ENCODE data around the gene LRPPRC.

DNA sequence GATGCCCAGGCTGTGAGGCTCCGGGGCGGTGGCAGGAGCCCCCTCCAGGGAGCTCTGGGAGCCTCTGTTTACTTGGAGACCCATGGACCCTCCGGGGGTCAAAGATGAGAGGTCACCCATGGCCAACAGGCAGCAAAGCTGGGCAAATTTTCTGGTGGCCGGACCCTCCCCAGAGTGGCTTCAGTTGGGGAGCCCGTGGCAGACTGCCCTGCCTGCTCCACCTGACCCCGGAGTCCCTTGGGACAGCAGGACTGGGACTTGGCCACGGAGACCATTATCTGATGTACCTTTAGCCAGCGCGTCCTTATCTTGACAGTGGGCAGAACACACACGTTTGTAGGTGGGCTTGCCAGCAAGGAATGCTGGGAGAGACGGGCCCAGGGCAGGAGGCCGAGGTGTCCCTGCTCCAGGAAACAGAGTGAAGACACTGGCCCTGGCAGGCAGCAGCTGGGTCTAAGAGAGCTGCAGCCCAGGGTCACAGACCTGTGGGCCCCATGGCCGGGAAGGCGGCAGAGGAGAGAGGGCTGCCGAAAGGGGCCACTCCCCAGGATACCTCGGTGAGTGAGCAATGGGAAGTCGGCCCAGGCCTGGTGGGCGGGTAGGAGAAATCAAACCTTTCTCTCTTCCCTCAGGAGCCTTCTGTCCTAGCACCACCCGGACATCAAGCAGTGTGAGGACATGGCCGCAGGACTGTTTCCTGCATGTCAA, 157.1 kb downstream of the LRPPRC start, which contains the start of the genes ABCG5 and ABCG8:
- no peak for TF ChIP-seq EZH2 (IDR thresholded peaks at IDR 0.05; ENCODE audit: borderline replicate concordance, low read length)
- TF ChIP-seq, protein P1, sequence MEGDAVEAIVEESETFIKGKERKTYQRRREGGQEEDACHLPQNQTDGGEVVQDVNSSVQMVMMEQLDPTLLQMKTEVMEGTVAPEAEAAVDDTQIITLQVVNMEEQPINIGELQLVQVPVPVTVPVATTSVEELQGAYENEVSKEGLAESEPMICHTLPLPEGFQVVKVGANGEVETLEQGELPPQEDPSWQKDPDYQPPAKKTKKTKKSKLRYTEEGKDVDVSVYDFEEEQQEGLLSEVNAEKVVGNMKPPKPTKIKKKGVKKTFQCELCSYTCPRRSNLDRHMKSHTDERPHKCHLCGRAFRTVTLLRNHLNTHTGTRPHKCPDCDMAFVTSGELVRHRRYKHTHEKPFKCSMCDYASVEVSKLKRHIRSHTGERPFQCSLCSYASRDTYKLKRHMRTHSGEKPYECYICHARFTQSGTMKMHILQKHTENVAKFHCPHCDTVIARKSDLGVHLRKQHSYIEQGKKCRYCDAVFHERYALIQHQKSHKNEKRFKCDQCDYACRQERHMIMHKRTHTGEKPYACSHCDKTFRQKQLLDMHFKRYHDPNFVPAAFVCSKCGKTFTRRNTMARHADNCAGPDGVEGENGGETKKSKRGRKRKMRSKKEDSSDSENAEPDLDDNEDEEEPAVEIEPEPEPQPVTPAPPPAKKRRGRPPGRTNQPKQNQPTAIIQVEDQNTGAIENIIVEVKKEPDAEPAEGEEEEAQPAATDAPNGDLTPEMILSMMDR (conservative IDR thresholded peaks at IDR 0.05 in 1 of 2, IDR thresholded peaks at IDR 0.05 in 1 of 2; ENCODE audit: extremely low read depth in 1 of 2, insufficient read depth in 1 of 2, low read depth in 1 of 2, low read length in 2 of 2) = no peak

Data from mammary epithelial cell (primary cell).